NCI-H2171 (cell line): ENCODE results near the gene HACD1.

Experiments
- DNase-seq: peaks from one replicate; lab custom pipeline; 2025; lab: John Stamatoyannopoulos, UW

The HACD1 gene

DNA sequence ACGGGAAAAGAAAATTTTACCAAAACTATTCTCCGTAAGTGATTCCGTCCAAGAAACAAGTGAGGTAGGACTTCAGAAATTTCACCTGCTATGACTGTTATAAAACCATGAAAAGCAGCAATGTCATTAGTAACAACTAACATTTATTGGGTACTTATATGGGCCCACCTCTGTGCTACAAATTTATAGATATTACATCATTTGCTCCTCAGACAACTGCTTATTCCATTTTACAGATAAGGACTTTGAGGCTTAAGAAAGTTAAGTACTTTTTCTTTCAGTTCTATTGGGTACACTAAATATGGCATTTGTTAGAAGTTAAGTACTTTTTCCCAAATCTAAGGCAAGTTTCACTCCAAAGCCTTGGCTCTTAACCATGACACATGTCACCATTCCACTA is 36.3 kb downstream of the HACD1 start:
- no peak for DNase-seq

- DNase-seq = no peak
Measured at GRCh38 chr10:17578603-17579002, 38.6 kb downstream of the HACD1 start.

DNA sequence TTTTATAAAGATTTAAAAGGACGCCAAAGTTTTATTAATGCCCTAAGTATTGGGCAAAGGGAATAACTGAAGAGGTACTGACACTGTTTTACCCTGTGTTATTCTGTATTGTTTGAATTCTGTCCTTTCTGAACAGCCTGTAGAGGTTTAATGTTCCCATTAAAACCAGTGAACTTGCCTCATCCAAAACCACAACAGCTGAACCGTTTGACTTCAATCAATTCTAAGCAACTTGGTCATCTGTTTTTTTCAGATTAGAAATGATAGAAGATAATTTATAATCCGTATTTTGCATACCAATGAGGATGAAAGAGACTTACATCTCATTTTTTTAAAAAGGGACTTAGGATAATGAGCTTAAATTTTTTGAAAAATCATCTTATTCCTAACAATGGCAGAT is 40.4 kb downstream of the HACD1 start:
- DNase-seq = no peak

DNA sequence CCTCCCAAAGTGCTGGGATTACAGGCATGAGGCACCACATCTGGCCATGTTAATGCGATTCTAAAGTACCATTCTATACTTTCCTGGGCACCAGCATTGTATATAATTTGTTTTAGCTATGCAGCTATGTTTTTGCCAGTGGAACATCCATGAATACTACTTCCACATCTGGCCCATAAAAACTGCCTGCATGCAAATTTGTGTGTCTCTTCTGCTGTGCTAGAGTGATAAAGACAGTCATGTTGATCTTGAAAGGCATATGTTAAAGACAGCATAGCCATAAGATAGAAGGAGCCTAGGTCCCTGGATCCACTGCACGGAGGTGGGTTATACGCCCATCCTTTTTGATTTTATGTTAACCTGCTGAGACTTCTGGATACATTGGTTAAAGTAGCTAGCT is 52.3 kb downstream of the HACD1 start:
- no peak for DNase-seq

DNA sequence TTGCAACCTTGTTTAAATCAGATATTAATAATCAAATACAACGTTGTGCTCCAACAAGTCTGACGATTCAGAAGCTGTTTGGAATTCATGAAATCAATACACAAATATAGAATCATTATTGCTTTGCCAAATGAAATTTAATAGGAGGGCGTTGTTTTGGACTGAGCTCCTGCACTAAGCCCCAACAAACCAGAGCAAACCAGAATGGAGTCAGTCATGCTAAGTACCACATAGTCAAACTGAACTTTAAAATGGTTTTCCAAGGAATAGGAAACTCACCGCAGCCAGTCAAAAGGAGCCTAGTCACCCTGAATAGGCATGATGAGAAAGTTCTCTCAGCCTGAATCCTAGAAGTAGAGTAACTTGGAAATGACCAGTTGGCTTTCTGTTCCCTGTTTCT is 53.7 kb downstream of the HACD1 start:
- DNase-seq = no peak

DNA sequence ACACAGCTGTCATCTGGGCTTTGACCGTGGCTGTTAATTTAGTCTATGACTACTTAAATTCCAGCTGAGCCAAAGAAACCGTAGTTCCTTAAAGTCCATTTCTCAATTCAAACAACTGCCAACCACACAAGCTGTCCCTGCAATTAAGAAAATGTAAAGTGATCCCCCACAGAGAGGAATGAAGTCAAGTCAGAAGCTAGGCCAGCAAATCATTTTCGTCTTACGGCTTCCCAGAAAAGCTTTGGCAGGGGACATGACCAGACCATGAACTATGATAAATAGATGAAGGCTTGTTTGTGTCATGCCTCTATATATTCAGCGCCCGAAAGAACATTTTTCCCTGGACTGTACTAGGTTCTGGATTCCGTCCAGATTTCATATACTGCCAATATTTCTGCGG is 54.6 kb downstream of the HACD1 start:
- DNase-seq = no peak

DNA sequence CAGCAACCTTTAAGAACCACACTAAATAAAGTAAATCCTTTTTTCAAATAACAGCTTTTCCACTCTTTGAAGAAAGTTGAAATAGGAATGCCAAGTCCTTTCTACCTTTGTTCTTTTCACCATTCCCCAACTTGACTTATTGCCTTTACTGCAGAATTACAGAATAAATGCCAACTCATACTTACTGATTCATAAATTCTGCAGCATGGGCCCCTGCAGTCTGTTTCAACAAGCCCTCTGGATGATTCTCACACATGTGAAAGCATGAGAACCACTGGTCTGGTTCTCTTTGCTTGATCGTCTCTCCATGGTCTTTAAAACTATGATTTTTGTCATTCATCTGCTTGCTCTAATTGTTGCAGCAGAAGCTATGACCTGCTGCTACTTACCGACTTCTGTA is 56.1 kb downstream of the HACD1 start:
- DNase-seq = no peak

- no peak for DNase-seq
Measured at GRCh38 chr10:17557459-17557858, 59.7 kb downstream of the HACD1 start.

GRCh38 chr10:17548770-17549169 is 68.4 kb downstream of the HACD1 start:
- no peak for DNase-seq

GRCh38 chr10:17548162-17548561 is 69.0 kb downstream of the HACD1 start:
- no peak for DNase-seq

GRCh38 chr10:17547060-17547459 is 70.1 kb downstream of the HACD1 start:
- no peak for DNase-seq

DNA sequence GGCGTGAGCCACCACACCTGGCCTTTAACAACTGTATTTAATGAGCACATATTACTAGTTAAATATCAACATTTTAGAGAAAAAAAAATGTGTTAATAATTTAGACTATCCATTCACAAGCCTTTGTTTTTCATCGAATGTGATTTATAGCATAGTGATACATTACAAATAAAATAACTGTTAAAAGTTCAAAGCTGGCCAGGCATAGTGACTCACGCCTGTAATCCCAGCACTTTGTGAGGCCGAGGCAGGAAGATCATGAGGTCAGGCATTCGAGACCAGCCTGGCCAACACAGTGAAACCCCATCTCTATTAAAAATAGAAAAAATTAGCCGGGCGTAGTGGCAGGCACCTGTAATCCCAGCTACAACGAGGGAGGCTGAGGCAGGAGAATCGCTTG is 72.7 kb downstream of the HACD1 start:
- DNase-seq = no peak
